ENCODE results near the gene ARSG. TPM values are rescaled to one million over a fixed set of nuclear protein-coding genes. Genes with fewer than 3 reads are reported as not detected.
"Not testable (repeated sequence)": the region's sequence is repeated elsewhere in the genome, so short reads cannot be mapped to it uniquely, and the experiment has no call there.

ARSG gene
- total RNA-seq, 6 donors from 2014 or later, result 3.6 to 16.8 (median 7.7) TPM

- TF ChIP-seq POLR2AphosphoS5 (IDR thresholded peaks at IDR 0.05) (no peak), CTCF (IDR thresholded peaks at IDR 0.05) (no peak), EP300 (IDR thresholded peaks at IDR 0.05) (no peak), POLR2A (IDR thresholded peaks at IDR 0.05) (no peak)
- no peak for DNase-seq
- Histone ChIP-seq H3K4me3 (no peak overlapping the region), H3K9me3 (peaks cover 0 to 8% (median 2%) of the 10 kb centered on the region in 4 donors), H3K27ac (no peak overlapping the region), H3K27me3 (no peaks in the 10 kb centered on the region), H3K4me1 (peaks cover 6 to 17% (median 8%) of the 10 kb centered on the region in 4 donors), H3K36me3 (no peaks in the 10 kb centered on the region)
- WGBS, 2 donors, result 82 to 84% methylated on average over 1 of the region's 1 CpG
- ATAC-seq (ENCODE audit: low FRiP score in 2 of 2), result peak in 1 of 2 donors; percentile 65
These were observed 111.8 kb downstream of the ARSG start for GRCh38 chr17:68403122-68403521.

- H3K27me3 ChIP-seq; ATAC-seq (ENCODE audit: low FRiP score in 2 of 2); DNase-seq; H3K36me3 ChIP-seq; H3K4me3 ChIP-seq; H3K9me3 ChIP-seq; H3K27ac ChIP-seq: not testable (repeated sequence)
- peaks cover 3 to 13% (median 6%) of the 10 kb centered on the region in 4 donors for H3K4me1 ChIP-seq
- WGBS, 2 donors, result 94 to 95% methylated on average over 5 of the region's 5 CpGs
These were observed 112.5 kb downstream of the ARSG start for GRCh38 chr17:68403837-68404236.

DNA sequence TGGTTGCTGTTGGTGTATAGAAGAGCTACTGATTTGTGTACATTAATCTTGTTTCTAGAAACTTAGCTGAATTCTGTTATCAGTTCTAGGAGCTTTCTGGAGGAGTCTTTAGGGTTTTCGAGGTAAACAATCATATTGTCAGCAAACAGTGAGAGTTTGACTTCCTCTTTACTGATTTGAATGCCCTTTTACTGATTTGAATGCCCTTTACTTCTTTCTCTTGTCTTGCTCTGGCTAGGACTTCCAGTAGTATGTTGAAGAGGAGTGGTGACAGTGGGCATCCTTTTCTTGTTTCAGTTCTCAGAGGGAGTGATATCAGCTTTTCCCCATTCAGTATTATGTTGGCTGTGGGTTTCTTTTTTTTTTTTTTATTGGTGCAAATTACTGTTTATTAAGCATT is 116.4 kb downstream of the ARSG start:
- H3K27me3 ChIP-seq; ATAC-seq (ENCODE audit: low FRiP score in 2 of 2); H3K4me3 ChIP-seq; H3K4me1 ChIP-seq; H3K27ac ChIP-seq; DNase-seq; H3K9me3 ChIP-seq; H3K36me3 ChIP-seq: not testable (repeated sequence)
- WGBS, 2 donors, result 89 to 93% methylated on average over 1 of the region's 1 CpG

DNA sequence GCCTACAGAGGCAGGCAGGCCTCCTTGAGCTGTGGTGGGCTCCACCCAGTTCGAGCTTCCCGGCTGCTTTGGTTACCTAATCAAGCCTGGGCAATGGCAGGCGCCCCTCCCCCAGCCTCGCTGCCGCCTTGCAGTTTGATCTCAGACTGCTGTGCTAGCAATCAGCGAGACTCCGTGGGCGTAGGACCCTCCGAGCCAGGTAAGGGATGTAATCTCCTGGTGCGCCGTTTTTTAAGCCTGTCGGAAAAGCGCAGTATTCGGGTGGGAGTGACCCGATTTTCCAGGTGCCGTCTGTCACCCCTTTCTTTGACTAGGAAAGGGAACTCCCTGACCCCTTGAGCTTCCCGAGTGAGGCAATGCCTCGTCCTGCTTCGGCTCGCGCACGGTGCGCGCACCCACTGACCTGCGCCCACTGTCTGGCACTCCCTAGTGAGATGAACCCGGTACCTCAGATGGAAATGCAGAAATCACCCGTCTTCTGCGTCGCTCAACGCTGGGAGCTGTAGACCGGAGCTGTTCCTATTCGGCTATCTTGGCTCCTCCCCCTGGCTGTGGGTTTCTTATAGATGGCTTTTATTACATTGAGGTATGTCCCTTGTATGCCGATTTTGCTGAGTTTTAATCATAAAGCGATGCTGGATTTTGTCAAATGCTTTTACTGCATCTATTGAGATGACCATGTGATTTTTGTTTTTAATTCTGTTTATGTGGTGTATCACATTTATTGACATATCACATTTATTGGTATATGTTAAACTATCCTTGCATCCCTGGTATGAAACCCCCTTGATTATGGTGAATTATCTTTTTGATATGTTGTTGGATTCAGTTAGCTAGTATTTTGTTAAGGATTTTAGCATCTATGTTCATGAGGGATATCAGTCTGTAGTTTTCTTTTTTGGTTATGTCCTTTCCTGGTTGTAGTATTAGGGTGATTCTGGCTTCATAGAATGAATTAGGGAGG is 122.6 kb downstream of the ARSG start:
- H3K4me1 ChIP-seq; H3K27me3 ChIP-seq; H3K36me3 ChIP-seq; H3K27ac ChIP-seq; ATAC-seq (ENCODE audit: low FRiP score in 2 of 2): not testable (repeated sequence)
- Histone ChIP-seq H3K9me3 (peaks cover 0 to 12% (median 2%) of the 10 kb centered on the region in 4 donors), H3K4me3 (peak overlapping the region in 3 of 4 donors; percentile 36 to 47 (median 46))
- TF ChIP-seq POLR2AphosphoS5 (IDR thresholded peaks at IDR 0.05), result peak in 1 of 2 donors; percentile 20
- peak in 1 of 4 donors; percentile 13 for TF ChIP-seq EP300 (IDR thresholded peaks at IDR 0.05)
- DNase-seq, result peak; percentile 61 to 78
- 8 to 13% methylated on average over 13 to 30 of the region's 34 CpGs for WGBS, 2 donors

- H3K4me1 ChIP-seq; DNase-seq; H3K36me3 ChIP-seq; H3K4me3 ChIP-seq; H3K27me3 ChIP-seq; ATAC-seq (ENCODE audit: low FRiP score in 2 of 2); H3K27ac ChIP-seq: not testable (repeated sequence)
- peaks cover 0 to 12% (median 2%) of the 10 kb centered on the region in 4 donors for H3K9me3 ChIP-seq
These were observed 123.6 kb downstream of the ARSG start for GRCh38 chr17:68414901-68415300.

GRCh38 chr17:68417317-68417716 is 126.0 kb downstream of the ARSG start:
- peaks cover 0 to 6% (median 0%) of the 10 kb centered on the region in 4 donors for H3K4me1 ChIP-seq
- H3K36me3 ChIP-seq, result peaks cover 0 to 31% (median 19%) of the 10 kb centered on the region in 4 donors
- ATAC-seq (ENCODE audit: low FRiP score in 2 of 2) (no peak), DNase-seq (no peak)
- H3K27me3 ChIP-seq, result no peaks in the 10 kb centered on the region
- TF ChIP-seq POLR2A (IDR thresholded peaks at IDR 0.05) (no peak), POLR2AphosphoS5 (IDR thresholded peaks at IDR 0.05) (no peak)
- H3K9me3 ChIP-seq, result peaks cover 0 to 12% (median 2%) of the 10 kb centered on the region in 4 donors
- H3K4me3 ChIP-seq, result no peak overlapping the region
- H3K27ac ChIP-seq, result no peak overlapping the region
- whole genome bisulfite sequencing, 2 donors, result 95 to 96% methylated on average over 3 of the region's 3 CpGs

- no peak for ATAC-seq (ENCODE audit: low FRiP score in 2 of 2)
- no peak overlapping the region for H3K4me3 ChIP-seq
- peaks cover 0 to 12% (median 2%) of the 10 kb centered on the region in 4 donors for H3K9me3 ChIP-seq
- WGBS, 2 donors, result 69 to 80% methylated on average over 4 of the region's 4 CpGs
- no peak for DNase-seq
- peaks cover 0 to 5% (median 0%) of the 10 kb centered on the region in 4 donors for H3K4me1 ChIP-seq
- TF ChIP-seq EP300 (IDR thresholded peaks at IDR 0.05) (no peak), POLR2AphosphoS5 (IDR thresholded peaks at IDR 0.05) (no peak), CTCF (IDR thresholded peaks at IDR 0.05) (no peak), POLR2A (IDR thresholded peaks at IDR 0.05) (no peak)
- H3K36me3 ChIP-seq, result peaks cover 0 to 47% (median 29%) of the 10 kb centered on the region in 4 donors
- no peak overlapping the region for H3K27ac ChIP-seq
- no peaks in the 10 kb centered on the region for H3K27me3 ChIP-seq
These were observed 127.6 kb downstream of the ARSG start for GRCh38 chr17:68418876-68419275.
